22Rv1 (cell line): ENCODE measurements around the gene COG5.

ENCODE experiments used
- ZFX ChIP-seq: fragments of 450-650 bp; IDR thresholded peaks from 2 replicates; pipeline ENCODE4 v1.6.1; 2017; ENCODE audit warnings: antibody characterized with exemption, borderline replicate concordance
- TF ChIP-seq, protein P1 (sequence below): fragments of 450-650 bp; IDR thresholded peaks from 2 replicates; pipeline ENCODE4 v1.5.1; 2017; ENCODE audit warnings: mild to moderate bottlenecking

DNA sequence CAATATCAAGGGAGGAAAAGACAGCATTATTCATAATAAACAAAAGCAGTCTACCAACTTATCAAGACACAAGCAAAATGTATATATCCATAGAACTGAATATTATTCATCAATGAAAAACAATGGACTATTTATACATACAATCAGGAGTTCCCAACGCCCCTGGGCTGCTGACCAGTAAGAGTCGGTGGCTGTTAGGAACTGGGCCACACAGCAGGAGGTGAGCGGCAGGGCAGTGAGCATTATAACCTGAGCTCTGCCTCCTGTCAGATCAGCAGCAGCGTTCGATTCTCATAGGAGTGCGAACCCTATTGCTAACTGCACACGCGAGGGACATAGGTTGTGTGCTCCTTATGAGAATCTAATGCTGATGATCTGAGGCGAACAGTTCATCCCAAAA is 165.6 kb downstream of the COG5 start:
- TF ChIP-seq, protein P1, sequence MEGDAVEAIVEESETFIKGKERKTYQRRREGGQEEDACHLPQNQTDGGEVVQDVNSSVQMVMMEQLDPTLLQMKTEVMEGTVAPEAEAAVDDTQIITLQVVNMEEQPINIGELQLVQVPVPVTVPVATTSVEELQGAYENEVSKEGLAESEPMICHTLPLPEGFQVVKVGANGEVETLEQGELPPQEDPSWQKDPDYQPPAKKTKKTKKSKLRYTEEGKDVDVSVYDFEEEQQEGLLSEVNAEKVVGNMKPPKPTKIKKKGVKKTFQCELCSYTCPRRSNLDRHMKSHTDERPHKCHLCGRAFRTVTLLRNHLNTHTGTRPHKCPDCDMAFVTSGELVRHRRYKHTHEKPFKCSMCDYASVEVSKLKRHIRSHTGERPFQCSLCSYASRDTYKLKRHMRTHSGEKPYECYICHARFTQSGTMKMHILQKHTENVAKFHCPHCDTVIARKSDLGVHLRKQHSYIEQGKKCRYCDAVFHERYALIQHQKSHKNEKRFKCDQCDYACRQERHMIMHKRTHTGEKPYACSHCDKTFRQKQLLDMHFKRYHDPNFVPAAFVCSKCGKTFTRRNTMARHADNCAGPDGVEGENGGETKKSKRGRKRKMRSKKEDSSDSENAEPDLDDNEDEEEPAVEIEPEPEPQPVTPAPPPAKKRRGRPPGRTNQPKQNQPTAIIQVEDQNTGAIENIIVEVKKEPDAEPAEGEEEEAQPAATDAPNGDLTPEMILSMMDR: no peak
- TF ChIP-seq ZFX: no peak
